HG02678 (cell line): ENCODE measurements around the gene LRFN2.

Experiments
- ATAC-seq: cut with Tn5 transposase; IDR thresholded peaks from one replicate; pipeline ENCODE4 v1.9.1; 2021; ENCODE audit warnings: mild to moderate bottlenecking, moderate library complexity; ENCODE audit not compliant: unreplicated experiment

Gene LRFN2

DNA sequence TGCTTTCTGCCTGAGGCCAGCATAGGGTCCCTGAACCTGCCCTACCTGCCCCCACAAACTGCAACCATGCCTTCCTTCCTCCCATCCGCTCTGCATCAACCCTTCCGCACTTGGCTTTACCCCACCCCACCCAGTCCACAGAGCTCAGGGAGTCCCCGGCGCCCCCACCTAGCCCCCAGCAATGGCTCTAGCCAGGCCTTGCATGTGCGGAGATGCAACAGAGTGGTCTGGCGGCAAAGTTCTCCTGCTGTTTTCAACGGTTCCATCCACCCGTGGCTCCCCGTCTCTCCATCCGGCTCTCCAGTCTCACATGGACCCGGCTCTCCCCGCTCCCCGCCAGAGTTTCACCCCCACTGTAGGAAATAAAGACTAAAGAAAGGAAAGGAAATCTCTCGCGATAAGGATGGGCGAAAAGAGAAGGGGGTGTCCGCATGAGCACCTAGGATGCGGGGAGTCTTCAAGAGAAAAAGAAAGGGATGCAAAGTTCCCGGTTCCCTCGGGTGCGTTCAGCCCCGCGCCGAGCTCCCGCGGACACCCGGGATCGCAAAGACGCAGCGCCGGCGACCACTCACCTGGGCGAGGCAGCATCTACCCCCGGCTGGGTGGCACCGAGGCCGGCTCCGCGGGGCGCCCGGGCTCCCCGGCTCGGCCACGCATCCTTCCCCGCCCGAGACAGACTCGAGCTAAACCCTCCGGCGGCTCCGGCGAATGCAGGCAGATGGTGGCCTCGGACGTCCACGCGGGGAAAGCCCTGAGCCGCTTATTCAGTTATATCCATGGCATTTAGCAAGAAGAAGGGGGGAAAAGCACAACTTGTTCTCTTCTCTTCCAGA lies 579 bp downstream of the LRFN2 start:
- no peak for ATAC-seq

DNA sequence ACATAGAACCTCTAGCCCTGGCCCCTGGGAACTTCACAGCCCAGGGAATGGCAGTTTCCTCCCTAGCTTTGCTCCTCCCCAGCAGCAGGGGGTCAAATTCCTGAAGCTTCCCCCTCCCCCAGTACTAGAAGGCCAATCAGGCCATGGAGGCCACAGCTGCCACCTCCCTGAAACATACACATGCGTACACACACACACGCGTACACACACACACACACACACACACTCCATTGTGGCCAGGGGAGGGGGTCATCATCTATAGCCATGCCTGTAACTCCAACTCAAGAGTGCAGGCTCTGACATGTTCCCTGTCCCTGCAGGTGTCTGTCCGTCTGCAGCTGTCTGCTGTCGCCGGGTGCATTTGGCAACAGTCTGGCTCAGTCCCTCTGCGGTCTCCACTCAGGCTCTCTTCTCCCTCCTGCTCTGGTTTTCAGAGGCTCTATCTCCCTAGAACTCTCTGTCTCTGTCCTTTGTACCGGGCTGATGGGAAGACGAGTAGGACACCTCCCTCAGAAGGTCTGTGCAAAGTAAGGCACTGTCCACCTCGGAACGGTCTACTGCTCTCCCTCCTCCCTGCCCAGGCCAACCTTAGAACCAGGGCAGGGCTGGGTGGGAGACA lies 1.4 kb downstream of the LRFN2 start:
- no peak for ATAC-seq

DNA sequence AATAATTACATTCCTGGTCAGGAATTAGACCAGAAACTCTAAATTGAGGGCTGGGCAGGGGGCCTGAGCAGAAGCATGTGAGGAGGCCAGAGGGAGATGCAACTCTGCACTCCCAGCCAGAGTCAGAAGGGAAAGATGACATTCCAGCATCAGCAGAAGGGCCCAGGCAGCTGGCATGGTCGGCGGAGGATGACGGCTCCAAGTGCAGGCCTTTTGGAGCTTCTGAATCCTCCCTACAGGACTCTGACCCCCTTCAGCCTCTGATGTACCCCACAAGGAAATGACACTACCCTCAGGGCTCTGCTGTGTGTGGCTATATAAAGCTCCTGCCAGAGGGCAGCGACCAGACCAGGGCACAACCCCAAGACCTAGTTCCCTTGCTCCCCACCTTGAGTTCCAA lies 1.9 kb downstream of the LRFN2 start:
- ATAC-seq = no peak

DNA sequence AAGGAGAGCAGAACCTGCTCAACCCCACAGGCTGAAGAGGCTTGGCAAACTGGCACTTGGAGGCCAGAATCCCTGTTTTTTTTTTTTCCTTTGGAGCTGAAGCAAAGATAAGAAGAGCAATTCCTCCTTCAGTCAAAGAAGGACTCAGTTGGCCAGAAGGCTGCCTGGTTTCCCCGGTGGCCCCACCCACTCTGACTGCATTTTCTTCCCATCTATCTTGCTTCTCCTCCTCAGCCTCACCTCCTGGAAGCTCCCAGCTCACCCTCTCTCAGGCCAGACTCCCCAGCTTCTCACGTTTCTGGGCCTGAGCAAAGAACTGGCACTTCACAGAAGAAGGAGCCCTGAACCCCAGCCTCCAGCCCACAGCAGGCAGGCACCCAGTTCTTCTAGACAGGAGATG lies 2.4 kb downstream of the LRFN2 start:
- ATAC-seq = no peak

DNA sequence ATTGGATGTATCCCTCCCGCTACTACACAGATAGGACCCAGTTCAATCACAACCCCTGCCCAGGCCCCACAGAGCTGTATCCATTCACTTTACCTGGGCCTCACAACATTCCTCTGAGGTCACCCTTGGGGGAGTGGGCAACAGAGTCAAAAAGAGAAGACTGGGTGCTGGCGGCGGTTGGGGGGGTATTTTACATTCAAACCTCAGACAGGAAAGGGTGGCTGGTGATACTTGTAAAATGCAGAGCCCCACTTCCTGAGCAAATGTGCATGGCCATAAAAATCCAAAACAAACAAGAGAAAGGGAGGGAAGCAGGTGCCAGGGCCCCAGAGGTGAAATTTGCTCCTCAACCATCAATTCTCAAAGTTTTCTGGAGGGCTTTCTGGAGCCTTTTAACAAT lies 3.5 kb downstream of the LRFN2 start:
- ATAC-seq = no peak

DNA sequence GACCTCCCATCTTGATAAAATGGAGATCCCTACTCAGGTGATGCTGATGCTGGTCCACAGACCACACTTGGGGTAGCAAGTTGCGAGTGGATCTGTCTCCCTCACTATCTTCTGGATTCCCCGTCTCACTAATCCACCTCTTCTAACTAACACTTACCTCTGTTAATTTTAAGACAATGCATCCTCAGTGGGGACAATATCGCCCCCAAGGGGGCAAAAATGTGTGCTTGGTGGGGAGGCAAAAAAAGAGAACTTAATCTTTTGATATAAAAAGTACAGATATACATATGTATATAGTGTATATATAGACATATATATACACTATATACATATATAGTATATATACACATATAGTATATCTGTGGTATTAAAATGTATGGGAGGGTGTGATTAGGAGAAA lies 4.3 kb downstream of the LRFN2 start:
- ATAC-seq = no peak

DNA sequence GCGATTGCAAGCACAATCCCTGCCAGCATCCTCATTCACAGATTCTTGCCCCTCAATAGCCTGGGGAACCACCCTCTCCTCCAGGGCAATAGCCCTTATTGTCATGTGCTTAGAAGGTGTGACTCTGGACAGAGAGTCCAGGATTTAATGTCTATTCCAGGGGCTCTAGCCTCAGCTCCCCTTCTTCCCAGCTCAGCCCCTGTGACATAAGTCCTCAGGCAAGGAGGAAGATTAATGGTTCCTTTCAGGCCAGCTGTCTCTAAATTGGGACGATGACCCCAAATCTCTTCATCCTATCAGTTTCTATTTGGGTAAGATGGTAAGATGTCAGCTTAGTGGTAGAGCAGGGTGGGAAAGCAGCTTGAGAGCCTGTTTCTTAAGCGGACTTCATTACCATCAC lies 8.1 kb downstream of the LRFN2 start:
- ATAC-seq = no peak

DNA sequence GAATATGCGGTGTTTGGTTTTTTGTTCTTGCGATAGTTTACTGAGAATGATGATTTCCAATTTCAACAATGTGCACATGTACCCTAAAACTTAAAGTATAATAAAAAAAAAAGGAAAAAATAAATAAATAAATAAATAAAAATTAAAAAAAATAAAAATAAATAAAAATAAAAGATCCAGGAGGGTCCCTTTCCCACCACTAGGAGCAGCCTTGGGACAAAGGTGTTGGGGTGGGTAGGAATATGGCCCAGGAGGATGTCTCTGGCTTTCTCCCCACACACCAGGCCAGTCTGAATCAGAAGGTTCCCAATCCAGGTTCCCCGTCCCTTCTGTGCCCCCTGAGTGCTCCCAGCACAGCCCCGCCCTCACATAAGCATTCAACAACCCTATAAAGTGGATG lies 9.5 kb downstream of the LRFN2 start:
- no peak for ATAC-seq

DNA sequence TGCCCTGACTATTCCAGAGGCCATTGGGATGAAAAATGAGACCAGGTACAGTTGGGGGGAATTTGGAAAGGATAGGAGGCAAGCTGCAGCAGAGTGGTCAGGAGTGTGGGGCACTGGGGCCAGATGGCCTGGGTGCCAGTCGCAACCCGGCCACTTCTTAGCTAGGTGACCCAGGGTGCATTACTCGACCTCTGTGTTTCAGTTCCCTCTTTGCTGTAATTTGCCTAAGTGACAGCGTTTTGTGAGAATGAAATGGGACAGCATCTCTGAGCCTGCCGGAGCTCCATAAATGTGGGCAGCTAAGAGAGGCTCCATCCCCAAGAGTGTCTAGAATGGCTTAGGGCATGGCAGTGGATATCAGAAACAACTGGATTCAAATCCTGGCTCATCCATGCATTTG lies 13.9 kb downstream of the LRFN2 start:
- no peak for ATAC-seq

DNA sequence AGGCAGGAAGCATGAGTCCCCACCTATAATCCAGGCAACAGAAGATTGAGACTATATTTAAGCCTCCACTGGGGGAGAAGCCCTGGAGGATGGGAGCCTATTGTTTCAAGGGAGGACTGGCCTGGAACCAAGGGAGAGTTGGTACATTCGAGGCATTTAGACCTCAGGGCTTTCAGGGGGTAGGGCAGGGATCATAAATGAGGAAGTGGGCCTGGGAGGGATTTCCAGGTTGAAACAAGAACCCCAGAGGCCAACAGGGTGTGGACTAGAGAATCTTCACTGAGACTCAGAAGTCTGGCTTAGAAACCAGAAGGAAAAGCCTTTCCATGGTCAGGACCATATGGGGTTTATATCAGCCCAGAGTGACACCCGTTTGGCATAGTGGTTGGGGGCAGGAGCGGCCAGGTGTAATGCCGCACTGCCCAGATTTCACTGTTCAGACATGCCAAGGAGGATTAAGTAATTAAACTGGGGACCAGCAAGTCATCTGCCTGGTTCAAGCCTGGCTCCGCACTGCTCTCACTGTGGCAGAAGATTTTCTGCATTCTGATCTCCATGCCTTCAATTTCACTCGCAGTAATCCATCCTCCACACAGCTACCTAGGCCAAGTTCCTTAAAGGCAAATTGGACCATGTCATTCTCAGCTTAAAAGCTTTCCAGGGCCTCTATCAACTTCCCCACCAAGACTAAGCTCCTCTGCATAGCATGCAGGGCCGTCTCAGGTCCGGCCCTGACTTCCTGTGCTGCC lies 17.8 kb downstream of the LRFN2 start:
- ATAC-seq = no peak

DNA sequence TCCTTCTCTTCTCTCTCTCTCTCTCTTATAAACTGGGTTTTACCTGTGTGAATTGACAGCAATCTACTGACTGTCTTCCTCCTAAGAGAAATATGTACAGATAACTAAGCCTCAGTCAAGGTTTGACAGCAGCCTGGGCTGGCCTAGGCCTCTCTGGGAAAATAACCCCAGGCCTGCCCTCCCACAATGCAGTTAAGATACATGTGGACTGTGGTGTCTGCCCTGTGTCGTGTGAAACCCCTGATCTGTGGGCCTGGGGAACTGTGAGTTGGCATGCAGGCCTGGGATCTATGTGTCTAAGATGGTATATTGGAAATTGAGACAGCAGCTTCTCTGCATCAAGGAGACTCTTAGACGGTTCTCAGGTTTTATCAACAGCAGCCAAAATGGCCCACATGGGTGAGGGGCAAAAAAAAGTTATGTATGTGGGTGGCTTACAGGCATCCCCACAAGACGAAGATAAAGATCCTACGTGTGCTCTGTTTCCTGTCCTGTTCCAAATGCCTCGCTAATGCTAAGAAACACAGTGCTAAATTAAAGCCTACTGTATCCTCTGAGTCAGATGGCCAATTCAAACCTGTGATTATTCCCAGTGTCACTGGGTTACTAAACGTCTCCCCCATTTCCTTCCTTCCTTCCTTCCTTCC lies 19.0 kb downstream of the LRFN2 start:
- ATAC-seq = no peak

DNA sequence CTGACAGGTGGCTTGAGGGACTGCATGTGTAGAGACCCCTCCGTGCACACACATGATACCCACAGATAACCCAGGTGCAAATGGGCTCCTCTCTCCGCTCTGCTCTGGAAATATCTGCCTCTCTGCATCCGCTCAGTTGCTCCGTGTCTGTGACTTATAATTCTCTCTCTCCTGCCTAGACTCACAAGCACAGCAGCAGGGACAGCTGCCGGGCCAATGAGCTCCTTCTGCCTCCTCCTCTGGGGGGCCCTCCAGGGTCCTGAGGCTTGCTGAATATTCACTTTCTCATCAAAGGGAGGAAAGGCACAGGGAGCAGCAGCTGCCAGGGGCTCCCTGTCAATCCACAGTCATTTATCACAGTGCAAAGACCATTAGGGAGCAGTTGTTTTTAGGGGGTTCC lies 24.1 kb downstream of the LRFN2 start:
- ATAC-seq = no peak

DNA sequence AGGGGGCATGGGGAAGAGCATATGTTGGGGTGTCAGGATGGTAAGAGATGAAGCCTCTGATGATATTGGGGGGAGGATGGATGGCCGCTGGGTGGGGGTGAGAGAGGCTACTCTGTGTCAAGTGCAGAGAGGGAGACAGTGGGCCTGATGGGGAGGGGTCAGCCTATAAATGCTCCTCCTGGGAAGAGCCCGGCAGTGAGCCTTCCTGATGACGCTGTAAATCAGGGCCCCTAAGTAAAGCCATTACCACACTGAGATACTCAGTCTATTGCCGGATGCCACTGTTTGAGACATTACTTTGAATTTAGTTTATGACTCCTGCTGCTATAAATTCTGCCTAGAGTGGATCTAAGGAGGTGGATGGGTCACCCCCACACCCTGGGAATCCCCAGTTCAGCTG lies 28.1 kb downstream of the LRFN2 start:
- no peak for ATAC-seq

DNA sequence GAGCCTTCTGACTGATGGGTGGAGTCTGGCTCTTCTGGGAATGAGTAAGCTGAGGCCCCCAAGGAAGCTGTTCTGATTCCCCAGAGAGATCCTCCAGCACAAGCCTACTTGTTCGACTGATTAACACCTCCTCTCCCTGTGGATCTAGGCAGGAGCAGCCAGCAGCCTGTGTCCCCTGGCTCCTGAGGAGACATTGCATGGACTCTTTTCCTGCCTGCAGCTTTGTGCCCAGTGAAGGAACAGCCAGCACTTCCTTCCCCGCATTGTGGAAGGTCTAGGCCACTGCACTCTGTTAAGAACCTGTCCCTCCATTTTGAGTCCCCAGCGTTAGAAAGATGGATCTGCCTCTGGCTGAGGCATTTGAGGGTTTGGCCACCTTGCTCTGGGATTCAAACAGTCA lies 29.1 kb downstream of the LRFN2 start:
- no peak for ATAC-seq

DNA sequence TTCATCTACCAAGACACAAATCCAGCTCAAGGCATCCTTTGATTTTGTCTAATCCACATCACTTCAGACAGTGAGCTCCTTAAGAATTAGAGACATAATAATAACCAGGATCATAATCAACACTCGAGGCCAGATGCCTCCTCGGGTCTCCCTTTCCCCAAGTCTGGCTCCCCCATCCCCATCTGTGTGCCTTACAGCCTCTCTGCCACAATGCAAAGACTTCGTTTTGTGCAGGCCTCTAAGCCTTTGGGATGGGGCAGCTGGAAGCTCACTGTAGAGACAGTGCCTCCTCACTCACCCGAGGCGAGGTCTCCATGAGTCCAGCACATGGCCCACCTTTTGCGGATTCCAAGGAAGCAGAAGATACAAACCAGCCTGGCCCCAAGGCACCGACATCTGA lies 30.3 kb downstream of the LRFN2 start:
- no peak for ATAC-seq

DNA sequence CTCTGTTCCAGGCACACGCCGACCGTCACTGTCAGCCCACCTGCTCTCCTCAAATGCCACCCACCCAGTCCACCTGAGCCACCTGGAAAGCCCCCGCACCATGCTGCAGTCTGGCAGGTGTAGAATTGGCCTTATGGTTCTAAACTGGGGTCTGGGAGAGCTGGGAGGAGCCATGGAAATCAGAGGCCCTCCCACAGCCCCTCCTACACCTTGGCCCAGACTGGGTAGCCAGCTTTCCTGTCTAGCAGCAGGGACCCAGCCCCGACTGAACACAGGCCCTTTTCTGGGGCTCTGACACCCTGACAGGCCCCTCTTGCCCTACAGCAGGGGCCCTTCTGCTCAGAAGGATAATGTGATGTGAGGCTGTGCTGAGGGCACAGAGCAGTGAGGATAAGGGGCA lies 31.1 kb downstream of the LRFN2 start:
- no peak for ATAC-seq

DNA sequence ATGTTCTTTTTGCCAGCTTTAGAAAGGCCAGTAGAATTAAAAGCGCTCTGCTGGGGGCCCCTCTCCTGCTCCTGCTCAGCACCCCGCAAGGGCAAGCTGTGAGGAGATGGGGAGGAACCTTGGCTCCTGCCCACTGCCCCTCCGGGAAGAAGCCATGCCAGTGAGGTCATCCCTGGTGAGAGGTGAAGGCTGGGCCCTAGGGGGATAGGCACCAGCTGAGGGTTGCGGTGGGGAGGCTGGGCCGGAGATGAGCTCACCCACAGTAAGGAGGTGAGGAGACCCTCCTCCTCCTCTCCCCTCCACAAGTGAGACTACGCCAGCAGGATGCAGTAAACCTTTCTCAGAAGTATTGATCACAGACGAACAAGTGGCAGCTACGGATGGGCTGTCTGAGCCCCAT lies 32.1 kb downstream of the LRFN2 start:
- ATAC-seq = no peak

DNA sequence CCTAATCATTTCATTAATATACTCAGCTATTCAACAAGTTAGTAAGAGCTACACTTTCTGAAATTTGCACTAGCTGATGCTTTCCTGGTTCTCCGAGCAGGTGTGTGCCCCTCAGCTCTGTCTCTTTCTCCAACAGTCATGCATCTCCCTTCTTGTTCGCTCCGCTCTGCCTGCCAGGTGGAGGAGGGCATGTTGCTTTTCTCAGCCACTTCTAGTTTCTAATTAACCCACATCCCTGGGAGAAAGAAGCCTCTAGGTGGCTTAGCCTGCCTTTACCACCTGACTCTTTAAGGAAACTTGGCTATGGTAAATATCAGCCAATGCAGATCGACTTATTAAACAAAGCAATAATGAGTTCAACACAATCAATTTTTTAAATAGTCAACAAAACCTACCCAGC lies 34.2 kb downstream of the LRFN2 start:
- no peak for ATAC-seq

DNA sequence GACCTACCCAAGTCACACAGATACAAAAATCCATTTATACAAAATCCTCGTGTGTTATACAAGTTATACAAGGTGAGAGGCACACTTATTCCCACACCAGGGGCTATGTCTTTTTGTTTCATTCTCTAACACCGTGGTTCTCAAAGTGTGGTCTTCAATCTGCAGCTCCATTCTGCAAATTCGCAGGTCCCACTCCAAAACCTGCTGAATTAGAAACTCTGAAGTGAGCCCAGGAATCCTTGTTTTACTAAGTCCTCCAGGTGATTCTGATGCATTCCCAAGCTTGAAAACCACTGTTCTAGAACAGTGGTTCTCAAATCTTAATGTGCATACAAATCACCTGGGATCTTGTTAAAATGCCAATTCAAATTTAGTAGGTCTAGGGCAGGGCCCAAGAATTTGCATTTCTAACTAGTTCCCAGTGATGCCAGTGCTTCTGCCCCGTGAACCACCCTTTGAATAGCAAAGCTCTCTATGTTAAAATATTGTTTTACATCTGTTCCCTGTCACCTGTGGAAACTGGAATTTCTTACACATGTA lies 35.1 kb downstream of the LRFN2 start:
- ATAC-seq = no peak

DNA sequence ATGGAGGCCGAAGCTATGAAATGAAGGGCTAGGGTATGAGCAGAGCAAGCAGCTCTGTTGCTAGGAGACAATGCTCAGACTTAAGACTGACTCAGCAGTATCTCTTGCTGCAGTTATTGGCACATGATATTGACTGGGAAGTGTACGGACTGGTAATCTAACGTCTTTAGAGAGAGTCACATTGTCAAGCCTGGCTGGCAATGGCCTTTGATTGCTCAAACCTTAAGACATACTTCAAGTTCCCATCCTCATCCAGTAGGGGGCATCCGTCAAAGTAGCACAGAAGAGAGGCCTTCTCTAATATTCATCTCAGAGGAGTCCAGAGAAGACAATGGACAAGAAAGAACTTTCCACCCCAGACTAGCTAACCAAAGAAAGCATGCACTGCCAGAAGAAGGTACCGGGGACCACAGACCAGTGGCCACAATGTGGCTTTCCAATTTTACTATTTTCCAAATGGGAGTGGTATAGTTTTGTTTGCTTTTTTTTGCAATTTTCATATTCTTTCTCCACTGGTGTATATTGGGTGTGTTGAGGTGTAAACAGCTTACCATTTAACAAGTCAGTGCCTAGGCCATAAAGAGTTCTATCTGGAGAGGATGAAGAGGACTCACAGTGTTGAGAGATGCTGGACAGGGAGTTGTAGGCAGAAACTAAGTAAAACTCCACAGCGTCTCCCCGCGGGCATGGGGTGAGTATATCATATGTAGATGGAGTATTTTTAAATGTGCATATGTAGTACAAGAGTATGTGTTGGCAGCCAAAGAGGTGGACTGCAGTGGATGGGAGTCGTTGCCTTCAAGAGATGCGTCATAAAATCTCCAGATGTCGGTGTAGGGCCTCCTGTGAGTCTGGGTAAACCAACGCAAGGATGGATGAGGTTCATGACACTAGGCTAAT lies 36.7 kb downstream of the LRFN2 start:
- no peak for ATAC-seq
